ENCODE measurements around the gene FAM236C.
"Not testable (repeated sequence)": the region's sequence is repeated elsewhere in the genome, so short reads cannot be mapped to it uniquely, and the experiment has no call there.

The FAM236C gene
- long read RNA-seq = 0 reads

- H3K4me3 ChIP-seq (replicated peaks; ENCODE audit: insufficient read depth, low read length); H3K27me3 ChIP-seq (ENCODE audit: insufficient read depth, poor library complexity, severe bottlenecking); DNase-seq (ENCODE audit: low read depth in 1 of 2, low spot score in 1 of 2); H3K27ac ChIP-seq (replicated peaks): not testable (repeated sequence)
These were observed at the start of gene FAM236C for GRCh38 chrX:72912315-72912714. Gene FAM236C, plus strand, starts transcription at chrX:72912615. Its CDS starts 100 bp downstream, at chrX:72912715.

GRCh38 chrX:72882898-72883297 lies 29.5 kb upstream of the FAM236C start:
- H3K4me3 ChIP-seq (replicated peaks; ENCODE audit: insufficient read depth, low read length); H3K27me3 ChIP-seq (ENCODE audit: insufficient read depth, poor library complexity, severe bottlenecking); DNase-seq (ENCODE audit: low read depth in 1 of 2, low spot score in 1 of 2); H3K27ac ChIP-seq (replicated peaks): not testable (repeated sequence)

DNA sequence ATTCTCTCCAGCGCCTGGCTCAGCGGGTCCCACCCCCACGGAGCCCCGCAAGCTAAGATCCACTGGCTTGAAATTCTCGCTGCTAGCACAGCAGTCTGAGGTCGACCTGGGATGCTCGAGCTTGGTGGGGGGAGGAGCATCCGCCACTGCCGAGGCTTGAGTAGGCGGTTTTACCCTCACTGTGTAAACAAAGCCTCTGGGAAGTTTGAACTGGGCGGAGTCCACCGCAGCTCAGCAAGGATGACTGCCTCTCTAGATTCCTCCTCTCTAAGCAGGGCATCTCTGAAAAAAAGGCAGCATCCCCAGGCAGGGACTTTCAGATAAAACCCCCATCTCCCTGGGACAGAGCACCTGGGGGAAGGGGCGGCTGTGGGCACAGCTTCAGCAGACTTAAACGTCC lies 22.7 kb upstream of the FAM236C start:
- not testable (repeated sequence) for DNase-seq (ENCODE audit: low read depth in 1 of 2, low spot score in 1 of 2); H3K27me3 ChIP-seq (ENCODE audit: insufficient read depth, poor library complexity, severe bottlenecking); H3K4me3 ChIP-seq (replicated peaks; ENCODE audit: insufficient read depth, low read length); H3K27ac ChIP-seq (replicated peaks)

DNA sequence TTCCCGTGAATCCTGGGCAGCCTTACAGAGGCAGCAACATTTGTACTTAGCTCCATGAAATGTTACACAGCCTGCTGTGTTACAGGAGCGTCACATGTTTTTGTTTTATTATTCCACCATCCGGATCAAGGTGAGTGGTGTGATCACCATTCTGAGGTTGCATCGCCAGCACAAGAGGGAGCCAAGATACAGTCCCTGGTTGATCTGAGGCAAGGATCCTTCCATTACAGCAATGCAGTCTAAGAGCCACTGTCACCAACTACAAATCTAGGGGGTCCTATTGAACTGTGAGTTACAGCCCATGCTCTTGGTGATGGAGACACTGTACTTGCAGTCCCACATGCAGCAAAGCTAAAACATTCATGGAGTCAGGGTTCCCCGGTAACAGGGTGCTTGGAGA lies 3.7 kb downstream of the FAM236C start:
- not testable (repeated sequence) for H3K27ac ChIP-seq (replicated peaks); H3K27me3 ChIP-seq (ENCODE audit: insufficient read depth, poor library complexity, severe bottlenecking); H3K4me3 ChIP-seq (replicated peaks; ENCODE audit: insufficient read depth, low read length)
- DNase-seq (ENCODE audit: low read depth in 1 of 2, low spot score in 1 of 2) = peak in 1 of 2 experiments; percentile 0

GRCh38 chrX:72932283-72932682 lies 19.9 kb downstream of the FAM236C start:
- not testable (repeated sequence) for H3K4me3 ChIP-seq (replicated peaks; ENCODE audit: insufficient read depth, low read length); H3K27me3 ChIP-seq (ENCODE audit: insufficient read depth, poor library complexity, severe bottlenecking); H3K27ac ChIP-seq (replicated peaks); DNase-seq (ENCODE audit: low read depth in 1 of 2, low spot score in 1 of 2)

DNA sequence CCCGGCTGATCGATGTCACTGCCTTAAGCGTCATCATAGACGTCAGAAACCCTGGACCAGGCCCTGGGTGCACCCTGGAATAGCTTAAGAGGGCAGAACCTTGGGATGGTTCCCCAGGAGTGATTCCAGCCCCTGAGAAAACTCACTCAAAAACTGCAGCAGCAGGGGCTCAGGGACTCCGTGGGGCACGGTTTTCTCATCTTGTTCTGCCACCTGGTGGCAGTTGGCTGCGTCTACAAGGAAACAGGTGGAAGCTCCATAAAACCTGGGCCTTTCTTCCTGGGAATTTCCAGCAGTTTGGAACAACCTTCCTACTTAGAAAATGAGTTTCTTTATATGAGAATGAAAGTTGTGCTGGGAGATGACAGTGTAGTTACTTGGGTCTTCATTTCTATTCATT lies 24.0 kb downstream of the FAM236C start:
- not testable (repeated sequence) for H3K27ac ChIP-seq (replicated peaks); H3K4me3 ChIP-seq (replicated peaks; ENCODE audit: insufficient read depth, low read length); H3K27me3 ChIP-seq (ENCODE audit: insufficient read depth, poor library complexity, severe bottlenecking); DNase-seq (ENCODE audit: low read depth in 1 of 2, low spot score in 1 of 2)

DNA sequence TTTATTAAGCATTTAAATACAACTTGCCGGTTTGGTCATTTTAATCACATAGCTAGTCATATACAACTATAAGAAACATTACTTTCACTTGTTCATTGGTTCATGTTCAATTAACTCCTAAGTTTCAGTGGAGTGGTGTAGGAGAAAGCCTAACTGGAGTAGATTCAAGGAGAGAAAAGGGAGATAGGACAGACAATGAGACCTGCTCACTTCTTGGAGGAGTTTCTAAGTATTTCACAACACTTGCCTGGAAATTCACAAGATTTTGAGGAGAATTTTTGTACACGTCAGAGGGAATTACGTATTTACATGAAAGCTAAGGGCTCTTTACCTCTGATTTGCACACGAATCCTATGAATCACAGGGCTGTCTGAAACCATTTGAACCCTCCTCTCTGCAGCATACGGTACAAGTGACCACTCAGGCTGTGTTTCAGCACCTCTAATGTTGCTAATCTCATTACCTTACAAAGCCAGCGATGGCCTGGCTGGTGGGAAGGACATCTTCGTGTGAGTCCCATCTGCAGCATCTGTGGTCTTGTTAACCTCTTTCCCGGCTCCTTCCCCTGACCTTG lies 24.6 kb downstream of the FAM236C start:
- not testable (repeated sequence) for DNase-seq (ENCODE audit: low read depth in 1 of 2, low spot score in 1 of 2); H3K27me3 ChIP-seq (ENCODE audit: insufficient read depth, poor library complexity, severe bottlenecking); H3K27ac ChIP-seq (replicated peaks); H3K4me3 ChIP-seq (replicated peaks; ENCODE audit: insufficient read depth, low read length)

DNA sequence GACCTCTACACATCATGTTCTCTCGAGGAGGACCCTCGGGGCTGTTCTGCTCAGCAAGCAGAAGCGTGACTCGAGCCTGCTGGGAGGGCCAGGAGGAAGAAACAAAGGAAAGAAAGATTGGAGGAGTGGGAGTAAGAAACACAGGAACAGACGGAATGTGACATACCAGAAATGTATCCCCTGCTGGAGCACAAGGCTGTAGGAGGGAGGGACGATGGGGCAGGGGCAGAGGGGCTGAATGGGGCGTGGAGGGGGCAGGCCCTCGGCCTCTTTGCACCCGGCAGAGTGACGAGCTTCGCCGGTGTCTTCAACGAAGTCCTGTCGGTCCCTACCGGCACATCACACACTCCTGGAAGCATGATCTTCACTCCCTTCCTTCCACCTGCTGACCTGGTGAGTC lies 25.5 kb downstream of the FAM236C start, which contains the start of gene FAM236A:
TSS of gene FAM236A (plus strand) at position 301 of the 400 bp plus-strand sequence. CDS start at position 358, 57 bp downstream.
- not testable (repeated sequence) for H3K4me3 ChIP-seq (replicated peaks; ENCODE audit: insufficient read depth, low read length); DNase-seq (ENCODE audit: low read depth in 1 of 2, low spot score in 1 of 2); H3K27me3 ChIP-seq (ENCODE audit: insufficient read depth, poor library complexity, severe bottlenecking); H3K27ac ChIP-seq (replicated peaks)

DNA sequence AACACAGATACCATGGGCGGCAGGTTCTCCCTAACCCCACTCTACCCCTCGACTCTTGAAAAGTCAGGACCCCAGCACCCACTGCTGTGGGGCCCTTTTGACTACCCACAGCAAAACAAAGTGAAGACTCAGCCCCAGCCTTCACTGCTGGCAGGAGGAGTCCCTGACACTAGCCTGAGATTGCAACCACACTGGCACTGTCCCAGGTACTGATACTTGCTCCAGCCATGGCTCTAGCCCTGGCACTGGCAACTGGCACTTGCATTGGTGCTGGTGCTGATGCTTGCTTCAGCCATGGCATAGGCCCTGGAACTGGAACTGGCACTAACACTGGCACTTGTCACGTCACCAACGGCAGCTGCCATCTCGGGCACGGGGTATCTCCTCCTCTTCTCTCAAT lies 29.9 kb downstream of the FAM236C start:
- H3K27ac ChIP-seq (replicated peaks); H3K4me3 ChIP-seq (replicated peaks; ENCODE audit: insufficient read depth, low read length); DNase-seq (ENCODE audit: low read depth in 1 of 2, low spot score in 1 of 2); H3K27me3 ChIP-seq (ENCODE audit: insufficient read depth, poor library complexity, severe bottlenecking): not testable (repeated sequence)

GRCh38 chrX:72943035-72943818 lies 30.8 kb downstream of the FAM236C start:
- not testable (repeated sequence) for DNase-seq (ENCODE audit: low read depth in 1 of 2, low spot score in 1 of 2); H3K27ac ChIP-seq (replicated peaks); H3K4me3 ChIP-seq (replicated peaks; ENCODE audit: insufficient read depth, low read length); H3K27me3 ChIP-seq (ENCODE audit: insufficient read depth, poor library complexity, severe bottlenecking)

- H3K27ac ChIP-seq (replicated peaks); DNase-seq (ENCODE audit: low read depth in 1 of 2, low spot score in 1 of 2); H3K27me3 ChIP-seq (ENCODE audit: insufficient read depth, poor library complexity, severe bottlenecking); H3K4me3 ChIP-seq (replicated peaks; ENCODE audit: insufficient read depth, low read length): not testable (repeated sequence)
These were observed 31.4 kb downstream of the FAM236C start, which contains the start of gene DMRTC1 for GRCh38 chrX:72943819-72944169. Gene DMRTC1, minus strand, starts transcription at chrX:72943837. Its CDS starts 68,143 bp downstream, at chrX:72875694.

GRCh38 chrX:72959971-72960370 lies 47.6 kb downstream of the FAM236C start:
- not testable (repeated sequence) for H3K27ac ChIP-seq (replicated peaks); H3K4me3 ChIP-seq (replicated peaks; ENCODE audit: insufficient read depth, low read length)

More at GRCh38 chrX:72959971-72960370, 47.6 kb downstream of the FAM236C start:
- not testable (repeated sequence) for H3K27me3 ChIP-seq (ENCODE audit: insufficient read depth, poor library complexity, severe bottlenecking); DNase-seq (ENCODE audit: low read depth in 1 of 2, low spot score in 1 of 2)

Data from HL-60 (cell line).